CD4-positive, alpha-beta T cell treated with Interleukin-4 for 1 hour (primary cell): Measurements from ENCODE around the gene CEP112.

Experiments used
- DNase-seq, 2 donors: peaks; one replicate each; pipeline ENCODE4 v3.0.0-alpha.2; 2020 to 2022

The CEP112 gene

GRCh38 chr17:66191593-66192377, at the start of gene CEP112:
Gene CEP112, minus strand, starts transcription at chr17:66192133.
- DNase-seq, result peak; percentile 91 to 92

DNA sequence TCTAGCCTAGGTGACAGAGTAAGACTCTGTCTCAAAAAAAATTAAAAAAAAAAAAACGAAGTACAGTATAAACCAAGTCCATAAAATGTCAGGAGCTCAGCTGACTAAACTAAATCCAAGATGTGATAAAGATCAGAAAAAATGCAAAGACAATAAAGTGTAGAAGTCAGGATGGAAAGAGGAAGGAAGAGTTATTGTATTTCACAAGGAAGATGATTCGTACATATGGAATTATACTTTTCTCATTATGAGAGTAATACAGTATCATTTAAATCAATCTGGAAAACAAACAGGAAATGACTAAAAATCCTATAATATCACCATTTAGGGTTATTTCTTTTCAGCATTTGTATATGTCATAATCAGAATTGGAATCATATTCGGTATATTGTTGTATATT, 48.7 kb upstream of the CEP112 start:
- no peak for DNase-seq

DNA sequence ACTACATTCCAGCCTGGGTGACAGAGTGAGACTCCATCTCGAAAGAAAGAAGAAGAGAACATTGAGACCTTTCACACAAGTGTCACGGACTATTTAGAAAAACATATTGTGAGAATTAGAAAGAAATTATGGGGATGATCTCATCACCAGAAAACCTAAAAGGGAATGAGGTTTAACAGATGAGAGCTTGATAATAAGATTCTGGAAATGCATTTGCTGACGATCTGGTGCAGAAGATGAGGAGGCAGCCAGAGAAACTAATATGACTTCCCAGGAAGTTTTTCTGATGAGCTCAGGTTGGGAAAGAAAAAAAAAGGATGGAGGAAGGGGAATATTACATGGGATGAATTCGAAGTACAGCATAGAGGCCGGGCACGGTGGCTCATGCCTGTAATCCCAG, 48.1 kb upstream of the CEP112 start:
- no peak for DNase-seq

- no peak for DNase-seq
Observed at GRCh38 chr17:66235377-66235994, 43.6 kb upstream of the CEP112 start.

DNA sequence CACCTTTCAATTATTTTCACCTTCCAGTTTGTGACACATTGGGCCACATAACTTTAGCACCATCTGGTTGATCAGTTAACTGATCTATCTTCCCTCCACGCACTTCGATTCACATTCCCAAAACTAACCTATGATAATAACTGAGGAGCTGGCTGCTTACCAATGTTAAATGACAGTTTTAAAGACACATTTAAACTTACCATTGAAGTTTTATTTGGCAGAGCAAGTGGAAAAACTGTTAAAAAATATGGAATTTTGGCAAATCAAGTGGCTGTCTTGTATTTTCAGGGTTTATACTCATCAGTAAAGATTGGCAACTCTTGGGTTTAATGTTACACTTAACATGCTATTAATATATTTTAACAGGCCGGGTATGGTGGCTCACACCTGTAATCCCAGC, 42.7 kb upstream of the CEP112 start:
- DNase-seq, result no peak

GRCh38 chr17:66233023-66233753, 41.3 kb upstream of the CEP112 start:
- no peak for DNase-seq

DNA sequence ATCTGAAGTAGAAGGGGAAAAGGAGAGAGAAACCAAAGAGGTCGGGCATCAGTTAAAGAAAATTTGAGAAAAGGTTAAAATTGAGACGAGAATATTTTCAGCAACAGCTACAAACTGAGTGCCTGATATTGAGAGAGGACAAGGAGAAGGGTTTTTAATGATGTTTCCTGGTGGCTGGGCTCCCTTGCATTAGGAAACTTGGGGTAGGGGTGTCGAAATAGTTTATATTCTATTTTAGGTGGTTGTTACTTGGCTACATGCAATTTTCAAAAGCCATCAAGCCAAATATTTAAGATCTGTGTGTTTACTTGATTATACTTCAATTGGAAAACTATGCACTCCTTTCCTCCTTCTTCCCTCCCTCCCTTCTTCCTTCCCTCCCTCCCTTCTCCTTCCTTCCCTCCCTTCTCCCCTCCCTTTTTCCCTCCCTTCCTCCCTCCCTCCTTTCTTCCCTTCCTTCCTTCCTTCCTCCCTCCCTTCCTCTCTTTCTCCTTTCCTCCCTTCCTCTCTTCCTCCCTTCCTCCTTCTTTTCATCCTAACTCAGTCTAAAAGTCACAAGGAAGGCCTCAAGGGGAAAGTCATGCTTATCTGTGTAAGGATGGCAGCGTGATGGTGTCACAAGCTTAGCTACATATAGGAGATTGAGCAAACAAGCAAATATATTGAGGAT, 39.1 kb upstream of the CEP112 start:
- no peak for DNase-seq

DNA sequence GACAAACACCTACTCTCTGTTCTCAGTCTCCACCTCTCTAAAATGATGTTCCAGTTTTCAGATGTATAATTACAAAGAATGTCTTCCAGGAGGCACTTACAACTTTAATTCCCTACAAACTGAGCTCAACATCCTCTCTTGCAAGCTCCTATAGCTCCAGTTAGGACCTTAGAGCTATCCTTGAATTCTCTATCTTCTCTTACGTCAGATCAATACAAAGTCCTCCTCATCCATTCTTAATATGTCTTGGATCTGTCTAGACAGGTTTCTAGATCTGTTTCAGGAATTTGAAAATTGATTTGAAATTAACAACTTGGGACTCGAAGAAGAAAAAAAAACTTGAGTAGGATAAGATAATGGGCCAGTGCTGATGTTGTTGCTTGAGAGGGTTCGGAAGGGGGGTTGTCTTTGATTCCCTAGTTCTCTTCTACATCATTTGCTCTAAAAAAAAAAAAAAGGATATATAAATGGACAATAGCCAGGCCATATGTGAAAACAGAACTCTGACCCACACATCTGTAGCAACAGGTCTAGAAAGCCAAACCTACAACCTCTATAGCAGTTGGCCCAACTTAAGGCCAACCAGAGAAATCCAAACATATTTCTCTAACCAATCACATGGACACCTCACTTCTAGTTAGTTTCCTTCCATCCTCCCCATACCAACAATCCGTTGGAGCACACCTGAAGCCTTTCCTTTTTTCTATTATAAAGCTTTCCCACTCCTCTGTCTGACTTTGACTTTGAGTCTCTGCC, 38.0 kb upstream of the CEP112 start:
- no peak for DNase-seq

DNA sequence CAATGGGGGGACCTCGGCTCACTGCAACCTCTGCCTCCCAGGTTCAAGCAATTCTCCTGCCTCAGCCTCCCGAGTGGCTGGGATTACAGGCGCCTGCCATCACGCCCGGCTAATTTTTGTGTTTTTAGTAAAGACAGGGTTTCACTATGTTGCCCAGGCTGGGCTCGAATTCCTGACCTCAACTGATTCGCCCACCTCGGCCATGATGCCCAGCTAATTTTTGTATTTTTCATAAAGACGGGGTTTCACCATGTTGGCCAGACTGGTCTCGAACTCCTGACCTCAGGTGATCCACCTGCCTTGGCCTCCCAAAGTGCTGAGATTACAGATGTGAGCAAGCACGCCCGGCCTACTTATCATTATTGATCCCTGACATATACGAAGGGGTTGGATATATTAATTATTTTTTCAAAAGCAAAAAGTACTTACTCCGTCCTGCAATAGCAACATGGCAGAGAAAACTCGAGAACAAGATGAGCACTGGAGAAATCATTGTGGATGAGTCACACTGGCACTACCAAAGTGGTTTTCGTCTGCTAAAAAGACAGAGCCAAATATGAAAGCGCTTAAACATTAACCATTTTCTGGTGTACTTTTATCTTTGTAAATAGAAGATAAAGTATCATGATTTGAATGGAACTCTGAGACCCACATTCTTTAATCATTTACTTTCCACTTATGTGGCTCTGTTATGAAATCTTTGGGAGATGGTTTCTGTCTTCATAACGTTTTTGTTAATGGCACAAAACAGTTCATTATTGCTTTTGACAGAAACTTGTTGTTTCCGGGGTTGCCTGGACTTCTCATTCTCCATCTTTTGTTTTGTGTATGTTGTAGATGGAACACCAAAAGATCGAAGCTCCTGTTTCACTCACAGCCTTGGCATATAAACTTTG, 37.2 kb upstream of the CEP112 start, which contains the start of gene APOH:
Gene APOH (minus strand): TSS at position 529 of the 896 bp plus-strand sequence. CDS start 36 bp downstream, at position 493.
- DNase-seq, result no peak

DNA sequence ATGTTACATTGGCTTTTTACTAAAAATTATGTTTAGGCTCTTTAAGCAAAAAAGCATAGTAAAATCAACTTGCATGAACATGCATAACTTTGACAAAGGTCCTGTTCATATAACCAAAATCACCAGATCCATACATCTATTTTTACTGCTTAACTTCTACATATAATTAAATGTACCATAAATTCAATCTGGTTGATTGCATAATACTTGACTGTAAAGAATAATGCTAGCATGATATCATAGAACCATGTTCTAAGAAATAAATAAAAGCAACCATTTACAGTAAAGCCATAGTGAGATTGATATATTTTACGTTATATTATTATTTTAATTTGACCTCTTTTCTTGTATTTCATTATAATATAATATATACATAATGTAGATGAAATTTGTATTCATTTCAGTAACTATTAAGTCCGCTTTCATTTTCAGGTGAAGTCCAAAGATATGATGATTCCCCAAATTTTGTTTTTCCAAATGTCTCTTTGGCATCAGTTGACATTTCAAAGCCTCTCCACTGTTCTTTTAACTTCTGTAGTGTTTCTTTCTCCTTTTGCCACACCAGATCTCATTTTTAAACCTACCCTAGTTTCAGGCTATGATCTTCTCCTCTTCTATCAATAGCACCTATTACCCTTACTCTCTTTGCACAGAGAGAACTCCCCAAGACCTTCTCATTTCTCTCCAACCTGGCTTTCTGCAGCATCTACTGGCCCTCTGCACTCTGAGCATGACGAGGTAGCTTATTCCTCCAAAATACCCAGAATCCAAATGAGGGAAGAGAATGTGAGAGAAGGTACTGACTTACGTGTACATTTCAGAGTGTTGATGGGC, 35.5 kb upstream of the CEP112 start:
- no peak for DNase-seq

DNA sequence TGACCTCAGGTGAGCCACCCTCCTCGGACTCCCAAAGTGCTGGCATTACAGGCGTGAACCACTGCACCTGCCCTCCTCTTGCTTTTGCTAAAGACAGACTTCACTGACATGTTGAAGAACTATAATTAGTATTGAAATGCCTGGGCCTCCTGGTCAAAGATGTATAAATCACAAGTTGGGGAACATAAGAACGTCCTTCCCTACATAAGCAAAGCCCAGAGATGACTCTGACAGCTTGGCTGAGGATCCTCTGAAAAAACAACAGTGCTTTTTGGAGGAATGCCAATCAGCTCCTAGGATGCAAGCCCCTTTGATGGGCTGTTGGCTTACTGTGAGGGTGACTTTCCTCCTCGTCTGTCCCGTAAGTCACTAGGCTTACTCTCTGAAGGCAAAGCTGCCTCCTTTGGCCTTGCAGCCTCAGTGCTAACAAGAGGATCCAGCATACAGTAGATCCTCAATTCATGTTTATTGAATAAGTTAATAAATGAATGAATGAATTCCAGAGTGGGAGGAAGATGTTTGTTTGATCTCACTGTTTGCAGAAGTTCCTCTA, 30.9 kb upstream of the CEP112 start:
- DNase-seq, result no peak

- no peak for DNase-seq
Observed at GRCh38 chr17:66221755-66222530, 30.0 kb upstream of the CEP112 start.

GRCh38 chr17:66221343-66221742, 29.4 kb upstream of the CEP112 start:
- DNase-seq, result no peak

- DNase-seq, result no peak
Observed at GRCh38 chr17:66220079-66220835, 28.3 kb upstream of the CEP112 start.

- no peak for DNase-seq
Observed at GRCh38 chr17:66215529-66215911, 23.6 kb upstream of the CEP112 start.

- no peak for DNase-seq
Observed at GRCh38 chr17:66214884-66215528, 23.1 kb upstream of the CEP112 start.

- DNase-seq, result no peak
Observed at GRCh38 chr17:66211047-66211810, 19.3 kb upstream of the CEP112 start.
